GM21447 (cell line): Measurements from ENCODE around the gene RNF125.
"Not testable (repeated sequence)": the region's sequence is repeated elsewhere in the genome, so short reads cannot be mapped to it uniquely, and the experiment has no call there.

Experiments used
- ATAC-seq: cut with Tn5 transposase; IDR thresholded peaks from one replicate; pipeline ENCODE4 v1.9.1; 2021; ENCODE audit not compliant: unreplicated experiment

RNF125 gene

DNA sequence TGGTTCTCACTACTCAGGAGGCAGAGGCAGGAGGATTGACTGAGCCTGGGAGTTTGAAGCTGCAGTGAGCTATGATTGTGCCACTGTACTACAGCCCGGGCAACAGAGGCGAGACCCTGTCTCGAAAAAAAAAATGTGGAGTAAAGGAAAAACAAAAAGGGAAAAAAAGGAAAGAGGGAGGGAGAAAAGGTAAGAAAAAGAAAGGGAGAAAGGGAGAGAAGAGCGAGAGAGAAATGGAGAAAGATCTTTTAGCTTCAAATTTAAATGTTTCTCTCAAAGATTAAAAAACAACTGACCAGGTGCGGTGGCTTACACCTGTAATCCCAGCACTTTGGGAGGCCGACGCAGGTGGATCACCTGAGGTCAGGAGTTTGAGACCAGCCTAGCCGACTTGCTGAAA, 65.2 kb downstream of the RNF125 start:
- ATAC-seq: no peak

- ATAC-seq: no peak
These were observed 68.3 kb downstream of the RNF125 start for GRCh38 chr18:32086881-32087280.

- not testable (repeated sequence) for ATAC-seq
These were observed 72.2 kb downstream of the RNF125 start for GRCh38 chr18:32090831-32091230.

DNA sequence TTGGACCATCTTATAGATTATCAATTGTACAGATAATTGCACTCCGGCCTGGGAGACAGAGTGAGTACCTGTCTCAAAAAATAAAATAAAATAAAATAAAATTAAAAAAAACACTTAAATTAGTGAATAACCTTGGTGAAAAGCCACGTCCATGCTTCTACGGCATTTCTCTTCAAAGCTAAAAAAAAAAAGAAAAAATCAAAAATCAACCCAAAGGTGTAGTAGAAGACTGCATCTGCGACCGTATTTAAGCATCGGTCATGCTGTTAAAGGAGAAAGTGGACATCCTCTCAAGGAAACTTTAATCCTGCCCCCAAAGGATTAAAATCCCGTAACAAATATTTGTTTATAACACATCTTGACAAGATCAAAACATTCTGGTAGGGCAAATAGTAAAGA, 72.7 kb downstream of the RNF125 start:
- ATAC-seq: no peak

DNA sequence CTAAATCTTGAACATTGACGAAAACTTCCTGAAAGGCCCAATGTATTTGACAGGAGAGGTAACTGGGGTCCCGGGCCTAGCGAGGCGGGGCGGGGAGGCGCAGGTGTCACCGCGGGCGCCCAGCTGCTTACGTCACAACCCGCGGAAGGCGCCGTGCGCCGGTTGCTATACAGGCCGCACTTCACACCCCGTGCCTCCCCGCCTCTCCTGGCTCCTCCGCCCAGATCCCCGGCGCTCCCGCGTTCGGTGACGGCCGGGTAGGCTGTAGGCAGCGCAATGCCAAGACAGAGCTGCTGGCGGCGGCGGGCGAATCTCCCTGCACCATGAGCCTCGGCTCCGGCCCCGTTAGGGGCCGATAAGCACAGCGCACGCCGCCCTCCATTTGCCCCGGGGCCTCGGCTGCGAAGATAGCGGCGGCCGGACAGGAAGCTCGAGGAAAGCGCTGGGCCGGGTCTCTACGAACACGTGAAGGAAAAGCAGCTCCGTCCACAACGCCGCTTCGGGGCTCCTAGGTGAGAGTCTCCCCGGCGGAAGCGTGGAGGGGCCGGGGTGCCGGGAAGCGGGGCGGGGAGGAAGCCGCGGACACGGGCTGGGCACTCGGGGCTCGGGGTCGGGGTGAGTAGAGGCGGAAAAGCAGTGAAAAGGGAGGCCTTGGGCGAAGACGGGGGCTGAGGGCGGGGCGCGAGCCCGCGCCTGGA, 73.2 kb downstream of the RNF125 start, which contains the start of gene RNF138:
Gene RNF138, plus strand, starts transcription at position 151 of the 698 bp plus-strand sequence. CDS start 903 bp downstream, outside the sequence.
- ATAC-seq: peak; percentile 61

DNA sequence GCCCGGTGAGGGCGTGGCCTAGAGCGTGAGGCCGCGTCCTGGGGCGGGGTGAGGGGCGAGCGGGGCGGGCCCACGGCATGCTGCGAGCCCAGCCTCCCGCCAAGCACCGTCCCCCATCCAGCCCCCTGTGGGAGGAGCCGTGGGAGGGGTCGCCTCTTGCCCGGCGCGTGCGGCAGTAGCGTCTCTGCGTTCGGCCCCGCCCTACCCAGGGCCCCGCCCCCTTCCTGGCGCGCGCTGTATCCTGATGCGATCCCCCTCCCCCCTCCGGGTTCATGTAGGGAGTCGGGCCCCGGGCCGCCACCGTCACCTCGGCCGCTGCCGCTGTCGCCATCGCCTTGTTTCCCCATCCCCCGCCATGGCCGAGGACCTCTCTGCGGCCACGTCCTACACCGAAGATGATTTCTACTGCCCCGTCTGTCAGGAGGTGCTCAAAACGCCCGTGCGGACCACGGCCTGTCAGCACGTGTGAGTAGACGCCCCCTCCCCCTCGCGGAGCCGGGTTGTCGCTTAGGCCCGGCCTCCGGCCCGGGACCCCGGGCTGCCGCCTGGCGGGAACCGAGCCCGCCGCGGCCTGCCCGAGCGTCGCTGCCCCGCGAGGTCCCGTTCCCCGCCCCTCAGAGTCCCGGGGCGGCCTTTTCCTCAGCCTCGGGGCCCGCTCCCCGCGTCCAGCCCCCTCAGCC, 73.9 kb downstream of the RNF125 start:
- ATAC-seq: peak; percentile 71

- ATAC-seq: peak; percentile 34
These were observed 74.5 kb downstream of the RNF125 start for GRCh38 chr18:32093102-32093511.

GRCh38 chr18:32093523-32093922, 74.9 kb downstream of the RNF125 start:
- ATAC-seq: no peak

DNA sequence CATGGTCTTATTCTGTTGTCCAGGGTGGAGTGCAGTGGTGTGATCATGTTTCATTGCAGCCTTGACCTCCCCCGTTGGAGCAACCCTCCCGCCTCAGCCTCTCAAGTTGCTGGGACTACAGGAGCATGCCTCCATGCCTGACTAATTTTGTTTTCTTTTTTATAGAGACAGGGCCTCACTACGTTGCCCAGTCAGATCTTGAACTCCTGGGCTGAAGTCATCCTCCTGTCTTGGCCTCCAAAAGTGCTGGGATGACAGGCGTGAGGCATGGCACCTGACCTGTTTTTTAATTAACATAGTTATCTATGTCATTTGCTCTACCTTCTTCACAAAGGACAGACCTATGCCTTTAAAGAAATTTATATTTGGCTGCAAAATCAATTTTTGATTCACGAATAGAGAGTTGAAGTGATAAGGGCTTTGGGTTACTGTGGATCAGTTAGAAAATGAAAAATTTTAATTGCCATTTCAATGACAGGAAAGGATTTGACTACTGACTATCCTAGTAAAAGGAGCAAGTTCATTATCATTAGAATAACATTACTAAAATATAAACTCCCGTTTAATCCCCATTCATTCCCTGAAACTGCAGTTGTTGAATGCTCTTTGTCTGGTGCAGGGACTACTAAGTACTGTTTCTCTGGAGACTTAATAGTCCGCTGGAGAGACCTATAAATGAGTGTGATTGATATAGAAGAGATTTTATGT, 76.7 kb downstream of the RNF125 start:
- ATAC-seq: no peak

DNA sequence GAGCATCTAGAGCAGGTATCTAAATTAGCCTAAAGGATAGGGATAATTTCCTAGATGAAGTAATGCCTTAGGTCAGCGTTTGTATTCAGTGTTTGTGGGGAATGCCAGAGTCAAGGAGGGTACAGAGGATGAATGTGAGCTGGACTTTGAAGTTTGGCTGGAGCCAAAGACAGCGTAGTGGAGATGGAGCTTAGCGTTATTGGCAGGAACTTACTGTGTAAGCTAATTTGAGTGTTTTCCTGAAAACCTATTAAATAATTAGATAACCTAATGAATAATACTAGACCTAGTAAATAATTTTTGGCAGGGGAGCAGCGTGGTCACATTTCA, 77.2 kb downstream of the RNF125 start:
- no peak for ATAC-seq

GRCh38 chr18:32096946-32097345, 78.3 kb downstream of the RNF125 start:
- ATAC-seq: no peak

DNA sequence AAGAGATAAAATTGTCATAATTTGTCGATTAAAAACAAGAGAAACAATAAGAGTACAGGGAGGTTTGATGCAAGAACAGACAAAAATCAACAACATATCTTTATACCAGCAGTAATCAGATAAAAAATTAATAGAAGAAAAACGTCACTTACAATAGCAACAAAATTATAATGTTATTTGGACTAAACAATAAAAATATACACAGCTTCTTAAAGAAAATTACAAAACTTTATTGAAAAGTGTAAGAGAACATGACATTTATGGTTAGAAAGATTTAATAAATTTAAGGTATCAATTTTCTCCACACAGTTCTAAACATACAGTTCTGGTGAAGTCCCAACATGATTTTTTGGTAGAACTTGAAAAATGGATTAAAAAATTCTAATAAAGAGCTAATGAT, 85.9 kb downstream of the RNF125 start:
- ATAC-seq: no peak

DNA sequence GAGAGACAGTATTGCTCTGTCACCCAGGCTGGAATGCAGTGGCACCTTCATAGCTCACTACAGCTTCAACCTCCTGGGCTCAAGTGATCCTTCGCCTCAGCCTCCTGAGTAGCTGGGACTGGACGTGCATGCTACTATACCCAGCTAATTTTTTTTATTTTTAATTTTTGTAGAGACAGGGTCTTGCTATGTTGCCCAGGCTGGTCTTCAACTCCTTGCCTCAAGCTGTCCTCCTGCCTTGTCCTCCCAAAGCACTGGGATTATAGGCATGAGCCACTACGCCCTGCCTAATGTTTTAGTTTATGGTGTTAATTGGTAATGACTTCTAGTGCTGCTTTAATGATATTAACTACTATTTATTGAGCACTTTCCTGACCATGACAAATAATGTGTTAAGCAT, 91.4 kb downstream of the RNF125 start:
- no peak for ATAC-seq

- ATAC-seq: no peak
These were observed 93.1 kb downstream of the RNF125 start for GRCh38 chr18:32111706-32112105.

- no peak for ATAC-seq
These were observed 94.2 kb downstream of the RNF125 start for GRCh38 chr18:32112826-32113225.

DNA sequence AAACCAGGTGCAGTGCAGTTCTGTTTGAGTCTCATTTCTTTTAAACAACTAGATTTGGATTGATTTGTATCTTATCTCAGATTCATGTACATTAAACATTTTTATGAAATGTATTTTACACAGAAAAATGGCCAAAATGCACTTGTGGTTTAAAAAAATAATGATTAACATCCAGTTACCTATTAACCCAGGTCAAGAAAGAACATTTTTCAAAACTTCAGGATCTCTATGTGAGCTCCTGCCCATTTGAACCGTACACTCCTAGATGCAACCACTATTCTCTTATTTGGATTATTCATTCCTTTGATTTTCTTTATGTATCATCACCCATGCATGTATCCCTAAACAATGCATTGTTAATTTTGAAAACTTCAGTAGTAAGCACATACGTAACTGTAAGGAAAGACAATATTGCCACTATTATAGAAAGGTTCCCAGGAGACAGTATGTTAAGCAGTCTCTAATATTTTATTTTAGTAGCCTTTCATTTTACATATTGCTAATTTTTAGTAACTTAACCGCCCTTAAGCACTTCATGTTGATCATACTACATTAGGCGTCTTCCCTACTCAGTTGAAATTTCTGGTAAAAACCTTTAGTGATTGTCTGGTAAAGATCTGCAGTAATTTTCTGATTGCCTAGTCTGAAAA, 95.8 kb downstream of the RNF125 start:
- ATAC-seq: no peak

GRCh38 chr18:32122039-32122438, 103.4 kb downstream of the RNF125 start:
- ATAC-seq: no peak
